Fibroblast of peridontal ligament (primary cell): Measurements from ENCODE around the gene PSMB5.
A peak's percentile ranks its signal among the peaks of the same experiment; 100 is the strongest.

Experiments used
- DNase-seq: peaks from one replicate; pipeline ENCODE4 v3.0.0-alpha.2; 2010; ENCODE audit errors: extremely low read depth

Gene PSMB5

GRCh38 chr14:22987291-22987690 is 47.4 kb downstream of the PSMB5 start:
- DNase-seq: no peak

- peak; percentile 93 for DNase-seq
These were observed 48.1 kb downstream of the PSMB5 start for GRCh38 chr14:22986508-22987054.

GRCh38 chr14:22985894-22986507 is 48.7 kb downstream of the PSMB5 start:
- no peak for DNase-seq

- no peak for DNase-seq
These were observed 49.6 kb downstream of the PSMB5 start for GRCh38 chr14:22984959-22985658.

- DNase-seq: peak; percentile 88
These were observed 52.0 kb downstream of the PSMB5 start, which contains the start of gene AJUBA for GRCh38 chr14:22982477-22983245. Gene AJUBA, minus strand, starts transcription at chr14:22982551. Its CDS starts 285 bp downstream, at chr14:22982266.

- no peak for DNase-seq
These were observed 52.7 kb downstream of the PSMB5 start for GRCh38 chr14:22981876-22982476.

GRCh38 chr14:22981090-22981875 is 53.4 kb downstream of the PSMB5 start:
- no peak for DNase-seq

GRCh38 chr14:22980672-22981089 is 54.0 kb downstream of the PSMB5 start:
- DNase-seq: peak; percentile 41

- no peak for DNase-seq
These were observed 54.8 kb downstream of the PSMB5 start for GRCh38 chr14:22979748-22980392.

GRCh38 chr14:22978981-22979671 is 55.6 kb downstream of the PSMB5 start:
- no peak for DNase-seq

- DNase-seq: no peak
These were observed 56.2 kb downstream of the PSMB5 start for GRCh38 chr14:22978487-22978837.

- DNase-seq: peak; percentile 77
These were observed 56.8 kb downstream of the PSMB5 start for GRCh38 chr14:22977684-22978486.

- no peak for DNase-seq
These were observed 57.3 kb downstream of the PSMB5 start for GRCh38 chr14:22977434-22977683.

- DNase-seq: peak; percentile 56
These were observed 57.9 kb downstream of the PSMB5 start for GRCh38 chr14:22976620-22977433.
